Mesothelial cell of epicardium (in vitro differentiated cells): Measurements from ENCODE around the gene GRIK5. TPM values are rescaled to one million over a fixed set of nuclear protein-coding genes. Genes with fewer than 3 reads are reported as not detected.

Source experiments
- DNase-seq, 2 experiments: peaks; one replicate each; pipeline ENCODE4 v3.0.0; 2021; ENCODE audit warnings: low spot score in 2 of 2; ENCODE audit not compliant: unreplicated experiment in 2 of 2
- H3K27ac Mint-ChIP-seq: 2 replicates; pipeline ENCODE4 v1.8.0; 2021; ENCODE audit warnings: mixed read lengths
- H3K27me3 Mint-ChIP-seq: 2 replicates; pipeline ENCODE4 v1.8.0; 2021; ENCODE audit warnings: low read depth, mixed read lengths
- H3K36me3 Mint-ChIP-seq: 2 replicates; pipeline ENCODE4 v1.8.0; 2021; ENCODE audit warnings: mixed read lengths
- H3K4me1 Mint-ChIP-seq: 2 replicates; pipeline ENCODE4 v1.8.0; 2021; ENCODE audit warnings: mixed read lengths
- H3K4me3 Mint-ChIP-seq: 2 replicates; pipeline ENCODE4 v1.8.0; 2021; ENCODE audit warnings: mild to moderate bottlenecking, moderate library complexity, mixed read lengths
- H3K9me3 Mint-ChIP-seq: 2 replicates; pipeline ENCODE4 v1.8.0; 2021; ENCODE audit warnings: mixed read lengths
- total RNA-seq: library from RNA; stranded (reverse); gene quantifications from 3 replicates; pipeline ENCODE4 v1.2.1, GENCODE V29; 2021
- TF ChIP-seq, protein P1 (sequence below): fragments of 200-600 bp; sonication (generic); IDR thresholded peaks from one replicate; pipeline ENCODE4 v1.5.0; 2021; ENCODE audit warnings: antibody characterized with exemption; ENCODE audit not compliant: unreplicated experiment

Gene GRIK5
- total RNA-seq, 1 donor from 2014 or later = 38.3 TPM

DNA sequence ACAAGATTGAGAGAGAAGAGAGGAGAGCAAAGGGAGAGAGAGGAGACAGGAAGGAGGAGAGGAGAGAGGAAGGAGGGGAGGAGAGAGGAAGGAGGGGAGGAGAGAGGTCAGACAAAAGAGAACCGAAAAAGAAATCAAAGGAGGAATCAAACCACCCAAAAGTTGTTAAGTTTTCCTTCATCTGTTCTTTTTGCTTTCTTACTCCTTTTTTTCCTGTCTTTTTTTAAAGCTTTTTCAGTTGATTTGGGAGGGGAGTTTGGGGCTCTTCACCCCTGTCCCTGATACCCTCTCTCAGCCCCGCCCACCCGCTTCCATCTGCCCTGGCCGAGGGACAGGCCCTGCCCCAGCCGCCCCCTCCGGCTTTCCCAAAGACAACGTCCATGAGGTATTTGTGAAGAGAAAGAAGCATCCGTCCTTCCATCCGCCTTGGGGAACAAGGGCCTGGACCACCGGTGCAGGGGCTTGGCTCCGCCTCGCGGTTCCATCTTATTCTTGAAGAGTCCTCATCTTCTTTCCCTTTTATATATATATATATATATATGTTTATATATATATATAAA lies 19.3 kb upstream of the GRIK5 start:
- no peak overlapping the region for H3K27ac Mint-ChIP-seq
- H3K4me3 Mint-ChIP-seq = no peak overlapping the region
- peaks cover 2% of the 10 kb centered on the region for H3K4me1 Mint-ChIP-seq
- no peaks in the 10 kb centered on the region for H3K9me3 Mint-ChIP-seq
- H3K36me3 Mint-ChIP-seq = peaks cover 4% of the 10 kb centered on the region
- peaks cover 8% of the 10 kb centered on the region for H3K27me3 Mint-ChIP-seq
- TF ChIP-seq, protein P1, sequence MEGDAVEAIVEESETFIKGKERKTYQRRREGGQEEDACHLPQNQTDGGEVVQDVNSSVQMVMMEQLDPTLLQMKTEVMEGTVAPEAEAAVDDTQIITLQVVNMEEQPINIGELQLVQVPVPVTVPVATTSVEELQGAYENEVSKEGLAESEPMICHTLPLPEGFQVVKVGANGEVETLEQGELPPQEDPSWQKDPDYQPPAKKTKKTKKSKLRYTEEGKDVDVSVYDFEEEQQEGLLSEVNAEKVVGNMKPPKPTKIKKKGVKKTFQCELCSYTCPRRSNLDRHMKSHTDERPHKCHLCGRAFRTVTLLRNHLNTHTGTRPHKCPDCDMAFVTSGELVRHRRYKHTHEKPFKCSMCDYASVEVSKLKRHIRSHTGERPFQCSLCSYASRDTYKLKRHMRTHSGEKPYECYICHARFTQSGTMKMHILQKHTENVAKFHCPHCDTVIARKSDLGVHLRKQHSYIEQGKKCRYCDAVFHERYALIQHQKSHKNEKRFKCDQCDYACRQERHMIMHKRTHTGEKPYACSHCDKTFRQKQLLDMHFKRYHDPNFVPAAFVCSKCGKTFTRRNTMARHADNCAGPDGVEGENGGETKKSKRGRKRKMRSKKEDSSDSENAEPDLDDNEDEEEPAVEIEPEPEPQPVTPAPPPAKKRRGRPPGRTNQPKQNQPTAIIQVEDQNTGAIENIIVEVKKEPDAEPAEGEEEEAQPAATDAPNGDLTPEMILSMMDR = no peak
- no peak for DNase-seq

DNA sequence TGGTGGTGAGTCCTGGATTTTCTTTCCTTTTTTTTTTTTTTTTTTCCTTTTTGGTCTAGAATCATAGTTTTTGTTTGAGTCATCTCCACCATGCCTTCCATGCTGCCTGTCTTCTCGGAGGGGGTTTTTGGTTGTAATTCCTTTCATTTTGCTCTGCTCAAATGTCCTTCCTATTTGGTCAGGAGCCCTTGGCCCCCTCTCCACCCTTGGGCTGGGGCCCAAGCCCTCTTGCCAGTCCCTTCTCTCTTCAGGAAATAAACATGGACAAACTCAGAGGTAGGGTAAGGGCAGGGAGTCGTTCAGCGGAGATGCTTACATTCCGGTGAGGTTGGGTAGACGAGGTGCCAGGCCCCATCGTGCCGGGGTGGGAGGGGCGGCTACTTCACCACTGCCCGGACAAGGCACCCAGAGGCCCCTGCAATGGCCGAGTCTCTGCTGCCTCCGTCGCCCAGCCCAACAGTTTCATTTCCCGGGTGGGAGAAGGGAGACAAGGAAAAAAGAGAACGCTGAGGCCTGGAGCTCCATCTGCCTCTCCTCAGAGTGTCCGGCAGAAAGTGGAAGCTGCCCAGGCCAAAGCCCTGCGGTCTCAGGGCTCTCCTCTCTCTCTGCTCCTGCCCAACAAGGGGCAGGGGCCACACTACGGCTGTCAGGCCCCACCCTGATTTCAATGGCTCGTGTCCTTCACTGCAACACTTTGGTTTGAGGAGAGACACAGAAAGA lies 18.6 kb upstream of the GRIK5 start:
- H3K27me3 Mint-ChIP-seq = peaks cover 3% of the 10 kb centered on the region
- no peaks in the 10 kb centered on the region for H3K9me3 Mint-ChIP-seq
- no peak for DNase-seq
- H3K4me3 Mint-ChIP-seq = no peak overlapping the region
- TF ChIP-seq, protein P1 = no peak
- peaks cover 7% of the 10 kb centered on the region for H3K36me3 Mint-ChIP-seq
- no peak overlapping the region for H3K27ac Mint-ChIP-seq
- H3K4me1 Mint-ChIP-seq = peaks cover 2% of the 10 kb centered on the region

GRCh38 chr19:42086770-42087550 lies 17.0 kb upstream of the GRIK5 start:
- H3K27ac Mint-ChIP-seq = no peak overlapping the region
- H3K27me3 Mint-ChIP-seq = peaks cover 3% of the 10 kb centered on the region
- TF ChIP-seq, protein P1 = no peak
- peaks cover 9% of the 10 kb centered on the region for H3K36me3 Mint-ChIP-seq
- H3K4me3 Mint-ChIP-seq = no peak overlapping the region
- H3K4me1 Mint-ChIP-seq = peaks cover 2% of the 10 kb centered on the region
- no peak for DNase-seq
- H3K9me3 Mint-ChIP-seq = no peaks in the 10 kb centered on the region

DNA sequence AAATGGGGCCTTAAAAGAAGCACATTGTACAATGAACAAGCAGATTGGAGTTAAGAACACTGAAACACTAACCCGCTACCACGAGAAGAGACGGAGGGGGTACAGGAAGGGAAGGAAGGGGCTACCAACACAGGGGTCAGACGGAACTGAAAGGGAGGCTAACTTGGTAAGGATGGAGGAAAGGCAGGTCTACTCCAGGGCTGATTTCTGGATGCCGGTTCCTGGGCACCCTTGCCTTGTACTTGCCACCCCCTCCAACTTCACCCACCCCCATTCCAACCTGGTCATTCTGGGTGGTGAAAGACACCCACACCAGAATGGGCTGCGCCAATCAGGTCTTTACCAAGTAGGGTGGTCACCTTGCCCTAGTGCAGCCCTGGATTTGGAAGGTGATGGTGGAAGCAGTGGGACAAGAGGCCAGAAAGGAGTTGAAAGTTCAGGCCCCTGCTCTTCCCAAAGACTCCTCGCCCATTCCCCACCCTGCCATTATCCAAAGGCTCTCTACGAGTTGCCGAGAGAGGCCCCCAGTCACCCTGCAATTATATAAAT lies 16.3 kb upstream of the GRIK5 start:
- peaks cover 2% of the 10 kb centered on the region for H3K4me1 Mint-ChIP-seq
- no peaks in the 10 kb centered on the region for H3K9me3 Mint-ChIP-seq
- H3K36me3 Mint-ChIP-seq = peaks cover 16% of the 10 kb centered on the region
- TF ChIP-seq, protein P1 = no peak
- no peak overlapping the region for H3K4me3 Mint-ChIP-seq
- H3K27me3 Mint-ChIP-seq = peaks cover 3% of the 10 kb centered on the region
- DNase-seq = no peak
- H3K27ac Mint-ChIP-seq = no peak overlapping the region

DNA sequence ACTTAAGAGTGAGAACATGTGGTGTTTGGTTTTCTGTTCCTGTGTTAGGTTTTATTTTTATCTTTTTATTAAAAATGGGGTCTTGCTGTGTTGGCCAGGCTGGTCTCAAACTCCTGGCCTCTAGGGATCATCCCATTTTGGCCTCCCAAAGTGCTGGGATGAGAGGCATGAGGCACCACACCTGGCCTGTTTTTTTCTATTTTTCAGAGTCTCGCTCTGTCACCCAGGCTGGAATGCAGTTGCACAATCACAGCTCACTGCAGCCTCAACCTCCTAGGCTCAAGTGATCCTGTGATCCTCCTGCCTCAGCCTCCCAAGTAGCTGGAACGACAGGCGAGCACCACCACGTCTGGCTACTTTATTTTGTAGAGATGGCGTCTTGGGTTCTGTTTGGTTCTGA lies 13.5 kb upstream of the GRIK5 start:
- TF ChIP-seq, protein P1 = no peak
- H3K9me3 Mint-ChIP-seq = no peaks in the 10 kb centered on the region
- DNase-seq = no peak
- no peak overlapping the region for H3K27ac Mint-ChIP-seq
- H3K27me3 Mint-ChIP-seq = no peaks in the 10 kb centered on the region
- H3K36me3 Mint-ChIP-seq = peaks cover 23% of the 10 kb centered on the region
- peaks cover 2% of the 10 kb centered on the region for H3K4me1 Mint-ChIP-seq
- no peak overlapping the region for H3K4me3 Mint-ChIP-seq
